GM18505 (cell line): ENCODE data around the gene RPL37A.
"Not testable (repeated sequence)": the region's sequence is repeated elsewhere in the genome, so short reads cannot be mapped to it uniquely, and the experiment has no call there.

Experiments
- ATAC-seq: cut with Tn5 transposase; IDR thresholded peaks from one replicate; pipeline ENCODE4 v1.9.1; 2021; ENCODE audit not compliant: unreplicated experiment
- POLR2A ChIP-seq: IDR thresholded peaks from 4 replicates; pipeline ENCODE4 v1.6.1; 2011; ENCODE audit warnings: borderline replicate concordance; ENCODE audit not compliant: insufficient read depth, insufficient read length; ENCODE audit errors: extremely low read depth

Gene RPL37A

GRCh38 chr2:216516730-216517350, 18.2 kb downstream of the RPL37A start:
- ATAC-seq: no peak
- no peak for TF ChIP-seq POLR2A

- TF ChIP-seq POLR2A: no peak
- no peak for ATAC-seq
These were observed 19.0 kb downstream of the RPL37A start for GRCh38 chr2:216517447-216518225.

DNA sequence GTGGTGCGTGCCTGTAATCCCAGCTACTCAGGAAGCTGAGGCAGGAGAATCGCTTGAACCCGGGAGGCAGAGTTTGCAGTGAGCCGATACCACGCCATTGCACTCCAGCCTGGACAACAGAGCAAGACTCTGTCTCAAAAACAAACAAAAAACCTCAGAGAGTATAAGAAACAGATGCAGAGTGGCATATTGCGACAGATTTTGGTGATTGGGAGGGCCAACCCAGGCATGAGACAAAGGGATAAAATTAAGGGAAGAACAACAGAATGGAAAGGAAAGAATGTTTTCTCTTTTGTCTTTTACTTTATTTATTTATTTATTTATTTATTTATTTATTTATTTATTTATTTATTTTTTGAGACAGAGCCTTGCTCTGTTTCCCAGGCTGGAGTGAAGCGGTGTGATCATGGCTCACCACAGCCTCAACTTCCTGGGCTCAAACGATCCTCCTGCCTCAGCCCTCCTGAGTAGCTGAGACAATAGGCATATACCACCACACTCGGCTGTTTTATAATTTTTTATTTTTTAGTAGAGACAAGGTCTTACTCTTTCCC, 20.0 kb downstream of the RPL37A start:
- ATAC-seq: not testable (repeated sequence)

DNA sequence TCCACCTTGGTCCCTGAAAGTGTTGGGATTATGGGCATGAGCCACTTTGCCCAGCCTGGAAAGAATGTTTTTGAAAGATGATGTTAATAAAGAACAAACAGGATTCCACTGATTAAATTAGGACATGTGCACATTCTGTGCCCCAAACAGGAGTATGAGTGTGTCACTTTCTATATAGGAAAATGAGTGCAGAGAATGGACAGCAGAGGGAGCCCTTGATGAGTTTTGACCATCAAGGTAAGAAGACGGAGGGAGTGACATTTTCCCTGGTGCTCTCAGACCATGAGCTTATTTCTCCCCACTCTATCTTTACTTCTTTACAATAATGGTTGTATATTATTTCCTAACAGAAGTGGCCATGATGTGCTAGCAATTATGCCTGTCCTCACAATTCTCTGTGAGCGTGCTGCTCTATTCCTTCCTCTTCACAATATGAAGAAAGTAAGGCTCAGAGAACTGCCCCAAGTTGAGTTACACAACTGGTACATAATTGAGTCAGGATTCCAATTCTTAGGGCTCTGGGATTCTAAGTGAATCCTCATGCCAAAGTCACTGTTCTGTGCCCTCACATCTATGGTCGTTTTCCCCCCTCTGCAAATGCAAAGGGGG, 20.6 kb downstream of the RPL37A start:
- no peak for TF ChIP-seq POLR2A
- ATAC-seq: no peak

GRCh38 chr2:216520112-216520511, 21.5 kb downstream of the RPL37A start:
- no peak for ATAC-seq
- TF ChIP-seq POLR2A: no peak

DNA sequence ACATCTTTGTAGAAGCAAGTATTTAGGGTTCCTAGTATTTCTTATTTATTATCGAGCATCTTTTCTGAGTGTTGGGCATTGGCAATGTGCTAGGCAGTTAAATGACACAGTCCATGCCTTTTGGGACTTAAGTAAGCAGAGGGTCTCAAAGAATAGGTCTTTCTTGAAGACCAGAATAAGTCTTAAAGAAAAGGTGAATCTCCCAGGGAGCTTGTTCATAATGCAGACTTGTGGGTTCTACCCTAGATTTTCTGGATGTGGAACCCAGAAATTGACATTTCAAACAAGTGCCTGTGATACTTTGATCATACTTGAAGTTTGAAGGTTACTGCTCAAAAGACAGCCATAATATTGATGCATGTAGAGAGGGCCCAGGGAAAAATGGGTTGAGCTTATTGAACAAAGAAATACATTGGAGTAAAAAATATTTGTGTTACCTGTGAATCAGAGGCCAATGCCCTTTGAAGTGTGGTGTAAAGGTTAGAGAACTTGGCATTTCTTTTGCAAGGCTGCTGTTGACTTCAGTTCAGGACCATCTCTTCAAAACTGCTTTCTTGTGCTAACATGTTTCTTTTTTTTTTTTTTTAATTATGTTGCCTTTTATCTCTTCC, 24.4 kb downstream of the RPL37A start:
- ATAC-seq: no peak
- TF ChIP-seq POLR2A: no peak

- ATAC-seq: no peak
- TF ChIP-seq POLR2A: no peak
These were observed 27.3 kb downstream of the RPL37A start for GRCh38 chr2:216525972-216526371.

DNA sequence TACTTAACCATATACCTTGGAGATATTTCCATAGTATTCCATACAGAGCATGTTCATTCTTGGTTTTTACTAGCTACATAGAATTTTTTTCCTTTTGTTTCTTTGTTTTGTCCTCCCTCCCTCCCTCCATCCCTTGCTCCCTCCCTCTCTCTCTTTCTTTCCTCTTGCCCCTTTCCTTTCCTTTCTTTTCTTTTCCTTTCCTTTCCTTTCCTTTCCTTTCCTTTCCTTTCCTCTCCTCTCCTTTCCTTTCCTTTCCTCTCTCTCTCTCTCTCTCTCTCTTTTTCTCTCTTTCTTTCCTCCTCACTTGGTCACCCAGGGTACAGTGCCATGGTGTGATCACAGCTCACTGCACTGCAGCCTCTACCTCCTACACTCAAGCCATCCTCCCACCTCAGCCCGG, 28.3 kb downstream of the RPL37A start:
- no peak for TF ChIP-seq POLR2A
- no peak for ATAC-seq

- no peak for TF ChIP-seq POLR2A
These were observed 29.0 kb downstream of the RPL37A start for GRCh38 chr2:216527600-216527999.

GRCh38 chr2:216532562-216532961, 33.9 kb downstream of the RPL37A start:
- TF ChIP-seq POLR2A: no peak
- no peak for ATAC-seq

More at GRCh38 chr2:216527600-216527999, 29.0 kb downstream of the RPL37A start:
- no peak for ATAC-seq

DNA sequence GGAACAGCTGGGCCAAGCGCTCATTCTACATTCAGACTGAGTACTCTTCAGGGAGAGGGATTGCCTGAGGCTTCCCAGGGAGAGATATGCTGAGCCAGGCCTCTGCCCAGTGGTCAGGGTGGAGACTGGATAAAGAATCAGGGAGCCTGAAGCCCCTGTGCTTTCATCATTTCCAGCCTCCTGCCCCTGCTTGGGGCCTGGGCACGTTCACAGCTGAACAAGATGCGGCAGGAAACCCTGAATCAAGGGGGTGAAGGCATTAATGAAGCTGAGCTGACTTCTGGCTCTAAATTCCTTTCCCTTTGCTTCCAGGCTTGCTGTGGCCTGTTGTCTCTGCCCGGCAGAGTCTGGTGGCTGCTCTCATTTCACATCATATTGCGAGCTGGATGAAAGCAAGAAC, 35.0 kb downstream of the RPL37A start:
- no peak for TF ChIP-seq POLR2A
- no peak for ATAC-seq

DNA sequence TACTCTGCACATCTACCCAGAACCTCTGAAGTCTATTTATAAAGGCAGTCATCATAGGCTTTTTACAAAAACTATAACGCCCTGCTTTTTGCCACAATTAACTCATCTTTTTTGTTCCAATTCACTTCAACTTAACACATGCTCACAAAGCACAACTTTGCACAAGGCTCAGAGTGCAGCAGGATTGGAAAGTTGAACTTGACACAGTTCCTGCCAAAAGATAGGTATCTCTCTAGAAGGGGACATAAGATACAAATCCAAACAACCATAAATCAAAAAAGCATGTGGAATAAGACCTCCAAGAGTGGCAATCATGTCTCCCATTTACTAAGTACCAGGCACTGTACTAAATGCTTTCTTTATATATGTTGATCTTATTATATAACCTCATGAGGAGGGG, 36.2 kb downstream of the RPL37A start:
- TF ChIP-seq POLR2A: no peak
- ATAC-seq: no peak

- TF ChIP-seq POLR2A: no peak
- no peak for ATAC-seq
These were observed 36.9 kb downstream of the RPL37A start for GRCh38 chr2:216535454-216535995.
